HEK293T (cell line): ENCODE data around the gene SRM.

ENCODE experiments used
- BHLHE40 ChIP-seq: fragments of 450-650 bp; IDR thresholded peaks from 2 replicates; pipeline ENCODE4 v1.6.1; 2016; ENCODE audit warnings: mild to moderate bottlenecking, moderate library complexity, borderline replicate concordance
- FOXM1 ChIP-seq: fragments of 450-650 bp; IDR thresholded peaks from 2 replicates; pipeline ENCODE4 v1.6.1; 2017; ENCODE audit warnings: mild to moderate bottlenecking, borderline replicate concordance
- L3MBTL2 ChIP-seq: fragments of 450-650 bp; conservative IDR thresholded peaks from 2 replicates; pipeline ENCODE4 v1.6.1; 2016; ENCODE audit warnings: mild to moderate bottlenecking
- SP1 ChIP-seq: fragments of 450-650 bp; IDR thresholded peaks from 2 replicates; pipeline ENCODE4 v1.6.1; 2017
- SUZ12 ChIP-seq: fragments of 450-650 bp; IDR thresholded peaks from 2 replicates; pipeline ENCODE4 v1.6.1; 2016; ENCODE audit warnings: mild to moderate bottlenecking

GRCh38 chr1:11044849-11045427 is 14.9 kb downstream of the SRM start:
- TF ChIP-seq SUZ12 (no peak), BHLHE40 (no peak), L3MBTL2 (no peak), SP1 (no peak), FOXM1 (no peak)
